H9 (cell line): ENCODE results near the gene PAMR1. TPM values are rescaled to one million over a fixed set of nuclear protein-coding genes. Genes with fewer than 3 reads are reported as not detected.

Experiments
- DNase-seq: peaks from one replicate; pipeline ENCODE4 v3.0.0-alpha.2; 2017
- H2AFZ ChIP-seq: one replicate; pipeline ENCODE4 v1.6.1; 2013; ENCODE audit warnings: mild to moderate bottlenecking, low read length, control low read depth, moderate library complexity
- H2AK5ac ChIP-seq: 2 replicates; pipeline ENCODE4 v1.6.1; 2013; ENCODE audit warnings: low read length, control low read depth, mixed read lengths; ENCODE audit not compliant: insufficient read length
- H2BK120ac ChIP-seq: one replicate; pipeline ENCODE4 v1.6.1; 2013; ENCODE audit warnings: low read depth, mild to moderate bottlenecking, low read length, control low read depth, inconsistent platforms; ENCODE audit not compliant: poor library complexity, severe bottlenecking
- H2BK12ac ChIP-seq: 2 replicates; pipeline ENCODE4 v1.6.1; 2013; ENCODE audit warnings: low read length, control low read depth, mixed read lengths, low read depth; ENCODE audit not compliant: insufficient read length
- H2BK15ac ChIP-seq: 2 replicates; pipeline ENCODE4 v1.6.1; 2013; ENCODE audit warnings: low read depth, low read length, control low read depth
- H2BK20ac ChIP-seq: one replicate; pipeline ENCODE4 v1.6.1; 2013; ENCODE audit warnings: low read depth, mild to moderate bottlenecking, low read length, control low read depth, inconsistent platforms; ENCODE audit not compliant: poor library complexity, severe bottlenecking
- H2BK5ac ChIP-seq: 2 replicates; pipeline ENCODE4 v1.6.1; 2013; ENCODE audit warnings: low read length, control low read depth, mixed read lengths; ENCODE audit not compliant: insufficient read length
- H3K14ac ChIP-seq: 2 replicates; pipeline ENCODE4 v1.6.1; 2013; ENCODE audit warnings: low read length, control low read depth; ENCODE audit not compliant: insufficient read depth
- H3K18ac ChIP-seq: 2 replicates; pipeline ENCODE4 v1.6.1; 2013; ENCODE audit warnings: low read depth, mild to moderate bottlenecking, mixed read lengths, low read length, control low read depth; ENCODE audit not compliant: insufficient read length
- H3K23ac ChIP-seq: 2 replicates; pipeline ENCODE4 v1.6.1; 2013; ENCODE audit warnings: low read length, control low read depth, mixed read lengths, low read depth; ENCODE audit not compliant: insufficient read length
- H3K23me2 ChIP-seq: 2 replicates; pipeline ENCODE4 v1.6.1; 2013; ENCODE audit warnings: low read depth, mild to moderate bottlenecking, mixed read lengths, low read length, control low read depth; ENCODE audit not compliant: insufficient read length, poor library complexity, severe bottlenecking
- H3K27ac ChIP-seq: 2 replicates; pipeline ENCODE4 v1.5.1; 2013; ENCODE audit warnings: low read length, control low read depth, mixed read lengths, low read depth; ENCODE audit not compliant: insufficient read length
- H3K27me3 ChIP-seq: 2 replicates; pipeline ENCODE4 v1.6.1; 2013; ENCODE audit warnings: low read length, control low read depth, inconsistent platforms; ENCODE audit not compliant: insufficient read depth
- H3K4ac ChIP-seq: 2 replicates; pipeline ENCODE4 v1.6.1; 2013; ENCODE audit warnings: low read depth, mild to moderate bottlenecking, control low read depth, inconsistent platforms, low read length, moderate library complexity
- H3K4me1 ChIP-seq: 2 replicates; pipeline ENCODE4 v1.6.1; 2013; ENCODE audit warnings: low read length, control low read depth, inconsistent platforms; ENCODE audit not compliant: insufficient read depth
- H3K4me2 ChIP-seq: 2 replicates; pipeline ENCODE4 v1.6.1; 2013; ENCODE audit warnings: low read length, control low read depth, mixed read lengths; ENCODE audit not compliant: insufficient read length, insufficient read depth
- H3K56ac ChIP-seq: 2 replicates; pipeline ENCODE4 v1.6.1; 2013; ENCODE audit warnings: low read depth, mild to moderate bottlenecking, mixed read lengths, low read length, control low read depth; ENCODE audit not compliant: insufficient read length
- H3K79me1 ChIP-seq: 2 replicates; pipeline ENCODE4 v1.6.1; 2013; ENCODE audit warnings: low read depth, mild to moderate bottlenecking, moderate library complexity, low read length, control low read depth, inconsistent platforms; ENCODE audit not compliant: insufficient read depth, poor library complexity, severe bottlenecking
- H3K79me2 ChIP-seq: 2 replicates; pipeline ENCODE4 v1.6.1; 2013; ENCODE audit warnings: low read length, control low read depth, inconsistent platforms; ENCODE audit not compliant: insufficient read depth
- H3K9ac ChIP-seq: 2 replicates; pipeline ENCODE4 v1.6.1; 2013; ENCODE audit warnings: low read length, control low read depth, mixed read lengths; ENCODE audit not compliant: insufficient read length; ENCODE audit errors: extremely low read depth
- H3K9me3 ChIP-seq: one replicate; pipeline ENCODE4 v1.6.1; 2013; ENCODE audit warnings: low read depth, low read length, inconsistent platforms; ENCODE audit not compliant: control insufficient read depth
- H3T11ph ChIP-seq: one replicate; pipeline ENCODE4 v1.6.1; 2013; ENCODE audit warnings: mild to moderate bottlenecking, low read length, control low read depth, inconsistent platforms
- H4K20me1 ChIP-seq: one replicate; pipeline ENCODE4 v1.6.1; 2013; ENCODE audit not compliant: control insufficient read depth, insufficient read length, insufficient read depth
- H4K5ac ChIP-seq: 2 replicates; pipeline ENCODE4 v1.6.1; 2013; ENCODE audit warnings: low read depth, mild to moderate bottlenecking, mixed read lengths, low read length, control low read depth; ENCODE audit not compliant: insufficient read length
- H4K8ac ChIP-seq: replicated peaks from 2 replicates; pipeline ENCODE4 v1.6.1; 2013; ENCODE audit warnings: low read length, control low read depth, mixed read lengths, low read depth; ENCODE audit not compliant: insufficient read length
- H4K91ac ChIP-seq: 2 replicates; pipeline ENCODE4 v1.6.1; 2013; ENCODE audit warnings: low read depth, mild to moderate bottlenecking, moderate library complexity, mixed read lengths, low read length, control low read depth; ENCODE audit not compliant: insufficient read length
- H3K27ac Mint-ChIP-seq, 3 experiments: 2 replicates in 2 of 3; 3 replicates in 1 of 3; pipeline ENCODE4 v1.8.0; 2020 to 2021; ENCODE audit warnings: mixed read lengths in 3 of 3, mild to moderate bottlenecking in 1 of 3, moderate library complexity in 1 of 3
- H3K27me3 Mint-ChIP-seq: 2 replicates; pipeline ENCODE4 v1.8.0; 2021; ENCODE audit warnings: low read depth, mild to moderate bottlenecking, moderate library complexity, mixed read lengths
- H3K36me3 Mint-ChIP-seq, 3 experiments: 2 replicates in 2 of 3; 3 replicates in 1 of 3; pipeline ENCODE4 v1.8.0; 2020 to 2021; ENCODE audit warnings: low read depth in 3 of 3, mixed read lengths in 3 of 3; ENCODE audit not compliant: insufficient read depth in 1 of 3
- H3K4me1 Mint-ChIP-seq, 2 experiments: 2 replicates each; pipeline ENCODE4 v1.8.0; 2020; ENCODE audit warnings: mixed read lengths in 2 of 2
- H3K4me3 Mint-ChIP-seq, 2 experiments: 2 replicates in 1 of 2; 3 replicates in 1 of 2; pipeline ENCODE4 v1.8.0; 2020 to 2021; ENCODE audit warnings: mild to moderate bottlenecking in 2 of 2, mixed read lengths in 2 of 2, moderate library complexity in 1 of 2
- H3K9me3 Mint-ChIP-seq, 2 experiments: 2 replicates in 1 of 2; 3 replicates in 1 of 2; pipeline ENCODE4 v1.8.0; 2020; ENCODE audit warnings: mild to moderate bottlenecking in 2 of 2, mixed read lengths in 2 of 2, moderate library complexity in 1 of 2
- WGBS: extraction: QIAGEN DNeasy Blood & Tissue Kit; methylation state at CpG from one replicate; pipeline ENCODE4 v1.1.7; 2013; ENCODE audit warnings: missing lambda C conversion rate, low lambda C conversion rate, mixed read lengths; ENCODE audit not compliant: insufficient read length; ENCODE audit errors: extremely low coverage; 5-methylcytosine and 5-hydroxymethylcytosine counted together
- total RNA-seq: library from RNA; stranded (reverse); gene quantifications from 2 replicates; pipeline ENCODE4 v1.2.1, GENCODE V29; 2021
- TF ChIP-seq, protein P1 (sequence below): fragments of 200-600 bp; sonication (generic); conservative IDR thresholded peaks from 3 replicates; pipeline ENCODE4 v1.8.0; 2021; ENCODE audit warnings: antibody characterized with exemption, mild to moderate bottlenecking

The PAMR1 gene
- total RNA-seq, 1 experiment from 2014 or later: 2.4 TPM

DNA sequence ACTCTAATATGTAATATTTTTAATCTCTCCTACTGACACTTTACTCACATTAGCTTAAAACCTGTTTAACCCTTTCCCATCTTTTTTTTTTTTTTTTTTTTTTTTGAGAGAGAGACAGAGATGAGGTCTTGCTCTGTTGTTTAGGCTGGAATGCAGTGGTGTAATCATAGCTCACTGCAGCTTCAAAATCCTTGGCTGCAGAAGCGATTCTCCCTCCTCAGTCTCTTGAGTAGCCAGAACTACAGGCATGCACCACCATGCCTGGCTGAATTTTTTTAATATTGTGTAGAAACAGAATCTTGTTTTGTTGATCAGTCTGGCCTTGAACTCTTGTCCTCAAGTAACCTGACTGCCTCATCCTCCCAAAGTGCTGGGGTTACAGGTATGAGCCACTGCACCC lies 37.3 kb downstream of the PAMR1 start:
- no peak overlapping the region for H2BK12ac ChIP-seq
- TF ChIP-seq, protein P1, sequence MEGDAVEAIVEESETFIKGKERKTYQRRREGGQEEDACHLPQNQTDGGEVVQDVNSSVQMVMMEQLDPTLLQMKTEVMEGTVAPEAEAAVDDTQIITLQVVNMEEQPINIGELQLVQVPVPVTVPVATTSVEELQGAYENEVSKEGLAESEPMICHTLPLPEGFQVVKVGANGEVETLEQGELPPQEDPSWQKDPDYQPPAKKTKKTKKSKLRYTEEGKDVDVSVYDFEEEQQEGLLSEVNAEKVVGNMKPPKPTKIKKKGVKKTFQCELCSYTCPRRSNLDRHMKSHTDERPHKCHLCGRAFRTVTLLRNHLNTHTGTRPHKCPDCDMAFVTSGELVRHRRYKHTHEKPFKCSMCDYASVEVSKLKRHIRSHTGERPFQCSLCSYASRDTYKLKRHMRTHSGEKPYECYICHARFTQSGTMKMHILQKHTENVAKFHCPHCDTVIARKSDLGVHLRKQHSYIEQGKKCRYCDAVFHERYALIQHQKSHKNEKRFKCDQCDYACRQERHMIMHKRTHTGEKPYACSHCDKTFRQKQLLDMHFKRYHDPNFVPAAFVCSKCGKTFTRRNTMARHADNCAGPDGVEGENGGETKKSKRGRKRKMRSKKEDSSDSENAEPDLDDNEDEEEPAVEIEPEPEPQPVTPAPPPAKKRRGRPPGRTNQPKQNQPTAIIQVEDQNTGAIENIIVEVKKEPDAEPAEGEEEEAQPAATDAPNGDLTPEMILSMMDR: no peak
- no peak overlapping the region for H4K8ac ChIP-seq
- H3K4me1 ChIP-seq: no peaks in the 10 kb centered on the region
- no peak for DNase-seq
- no peaks in the 10 kb centered on the region for H3K23me2 ChIP-seq
- peaks cover 7 to 8% of the 10 kb centered on the region in 2 experiments for H3K9me3 Mint-ChIP-seq
- no peak overlapping the region for H3K4ac ChIP-seq
- H3K4me3 Mint-ChIP-seq: no peak overlapping the region
- no peak overlapping the region for H2AK5ac ChIP-seq
- H3K14ac ChIP-seq: no peak overlapping the region
- no peaks in the 10 kb centered on the region for H3K9me3 ChIP-seq
- no peak overlapping the region for H2BK5ac ChIP-seq
- H2BK15ac ChIP-seq: no peak overlapping the region
- H3K9ac ChIP-seq: no peak overlapping the region
- H3K56ac ChIP-seq: no peak overlapping the region
- H3K27ac ChIP-seq: no peak overlapping the region
- H3K4me1 Mint-ChIP-seq: no peaks in the 10 kb centered on the region; a peak in 1 of 4 replicates
- no peak overlapping the region for H3K23ac ChIP-seq
- H3K18ac ChIP-seq: no peak overlapping the region
- no peaks in the 10 kb centered on the region for H3K79me1 ChIP-seq
- H4K91ac ChIP-seq: no peak overlapping the region
- no peaks in the 10 kb centered on the region; the same call in 1 of the 2 replicates for H3K27me3 ChIP-seq
- H4K20me1 ChIP-seq: no peaks in the 10 kb centered on the region
- no peak overlapping the region for H3K4me2 ChIP-seq
- H3K27me3 Mint-ChIP-seq: peaks cover 20% of the 10 kb centered on the region
- peaks cover under 1 to 10% (median under 1%) of the 10 kb centered on the region in 3 experiments; a peak in 6 of 7 replicates for H3K36me3 Mint-ChIP-seq
- H3T11ph ChIP-seq: no peak overlapping the region
- no peaks in the 10 kb centered on the region for H3K79me2 ChIP-seq
- no peak overlapping the region for H2BK120ac ChIP-seq
- no peak overlapping the region for H3K27ac Mint-ChIP-seq
- WGBS: no CpG with 5 or more reads among the region's 1 CpG
- H2AFZ ChIP-seq: no peak overlapping the region
- H4K5ac ChIP-seq: no peak overlapping the region
- H2BK20ac ChIP-seq: no peak overlapping the region
